ENCODE results near the gene SH3TC1. TPM values are rescaled to one million over a fixed set of nuclear protein-coding genes. Genes with fewer than 3 reads are reported as not detected.

SH3TC1 gene
- total RNA-seq, 1 donor from 2014 or later, result 1.2 TPM

GRCh38 chr4:8286719-8287342, 87.7 kb downstream of the SH3TC1 start:
- Mint-ChIP-seq H3K36me3 (ENCODE audit: low read depth, unreplicated experiment) (peaks cover 29% of the 10 kb centered on the region), H3K9me3 (ENCODE audit: unreplicated experiment) (peaks cover 2% of the 10 kb centered on the region), H3K4me3 (ENCODE audit: unreplicated experiment) (no peak overlapping the region), H3K4me1 (ENCODE audit: low read depth, unreplicated experiment) (peaks cover 2% of the 10 kb centered on the region), H3K27me3 (ENCODE audit: low read depth, unreplicated experiment) (peaks cover 22% of the 10 kb centered on the region), H3K27ac (ENCODE audit: unreplicated experiment) (no peak overlapping the region)
- no peaks in the 10 kb centered on the region for H3K4me1 ChIP-seq (ENCODE audit: insufficient read depth, low read length)
- H2AFZ ChIP-seq (ENCODE audit: low read depth, low read length), result no peak overlapping the region
- H3K9me3 ChIP-seq (ENCODE audit: insufficient read depth, low read depth, low read length), result no peaks in the 10 kb centered on the region
- H3K4me2 ChIP-seq (ENCODE audit: low read length), result no peak overlapping the region
- no peaks in the 10 kb centered on the region for H4K20me1 ChIP-seq (ENCODE audit: insufficient read depth, low read length)
- H3K4me3 ChIP-seq (ENCODE audit: insufficient read depth, low read depth, low read length), result no peak overlapping the region
- no peak for TF ChIP-seq EZH2 (IDR thresholded peaks at IDR 0.05; ENCODE audit: insufficient read depth, low read length)
- no peak for TF ChIP-seq CTCF (IDR thresholded peaks at IDR 0.05; ENCODE audit: insufficient read depth, low read depth, low read length)
- no peak overlapping the region for H3K9ac ChIP-seq (ENCODE audit: low read length)
- DNase-seq (ENCODE audit: low read depth) (no peak), FAIRE-seq (no peak)
- no peaks in the 10 kb centered on the region for H3K27me3 ChIP-seq (ENCODE audit: insufficient read depth, low read length)
- no peaks in the 10 kb centered on the region for H3K36me3 ChIP-seq (ENCODE audit: insufficient read depth, low read length)
- no peak overlapping the region for H3K27ac ChIP-seq (ENCODE audit: low read depth, low read length)
- H3K79me2 ChIP-seq (ENCODE audit: insufficient read depth, low read length), result no peaks in the 10 kb centered on the region

GRCh38 chr4:8287343-8288280, 88.5 kb downstream of the SH3TC1 start:
- Histone ChIP-seq H3K36me3 (ENCODE audit: insufficient read depth, low read length) (no peaks in the 10 kb centered on the region), H3K4me3 (ENCODE audit: insufficient read depth, low read depth, low read length) (no peak overlapping the region), H3K27me3 (ENCODE audit: insufficient read depth, low read length) (no peaks in the 10 kb centered on the region), H3K9ac (ENCODE audit: low read length) (no peak overlapping the region), H4K20me1 (ENCODE audit: insufficient read depth, low read length) (no peaks in the 10 kb centered on the region), H3K4me1 (ENCODE audit: insufficient read depth, low read length) (no peaks in the 10 kb centered on the region), H2AFZ (ENCODE audit: low read depth, low read length) (no peak overlapping the region), H3K27ac (ENCODE audit: low read depth, low read length) (no peak overlapping the region), H3K9me3 (ENCODE audit: insufficient read depth, low read depth, low read length) (no peaks in the 10 kb centered on the region), H3K79me2 (ENCODE audit: insufficient read depth, low read length) (no peaks in the 10 kb centered on the region), H3K4me2 (ENCODE audit: low read length) (no peak overlapping the region)
- Mint-ChIP-seq H3K9me3 (ENCODE audit: unreplicated experiment) (peaks cover 2% of the 10 kb centered on the region), H3K27ac (ENCODE audit: unreplicated experiment) (no peak overlapping the region), H3K36me3 (ENCODE audit: low read depth, unreplicated experiment) (peaks cover 34% of the 10 kb centered on the region), H3K27me3 (ENCODE audit: low read depth, unreplicated experiment) (peaks cover 22% of the 10 kb centered on the region), H3K4me1 (ENCODE audit: low read depth, unreplicated experiment) (peaks cover 2% of the 10 kb centered on the region), H3K4me3 (ENCODE audit: unreplicated experiment) (no peak overlapping the region)
- FAIRE-seq (no peak), DNase-seq (ENCODE audit: low read depth) (no peak)
- TF ChIP-seq CTCF (IDR thresholded peaks at IDR 0.05; ENCODE audit: insufficient read depth, low read depth, low read length), result no peak
- no peak for TF ChIP-seq EZH2 (IDR thresholded peaks at IDR 0.05; ENCODE audit: insufficient read depth, low read length)
